Measurements from ENCODE around the gene PARP16. TPM values are rescaled to one million over a fixed set of nuclear protein-coding genes. Genes with fewer than 3 reads are reported as not detected.

Gene PARP16
- polyA plus RNA-seq, 2 of the 4 experiments (the other 2 are of a cell fraction), result 7.5 to 9.8 TPM

GRCh38 chr15:65304381-65305149 is 17.9 kb upstream of the PARP16 start, which contains the start of gene RNU5B-1:
Gene RNU5B-1 (plus strand): TSS chr15:65304677.
- Histone ChIP-seq H3K4me3 (peak within 1 kb of the TSS; percentile 56), H3K4me1 (peaks cover 23% of the 10 kb centered on the region), H3K27ac (peak within 1 kb of the TSS; percentile 85 to 91), H3K4me2 (peak within 1 kb of the TSS; percentile 88), H3K9me3 (no peaks in the 10 kb centered on the region)
- ChIA-PET CTCF (interaction anchor here (0.7 to 10.2 kb wide), 7 partner anchors 12 to 218 kb away, joined by 3 to 177 read pairs (median 4); partner anchors contain the start of genes CLPX and PARP16), POLR2A (interaction anchor here (0.5 to 2.8 kb wide), 42 partner anchors 8 to 568 kb away, joined by 3 to 103 read pairs (median 4); partner anchors contain the start of genes CLPX, HACD3, IGDCC3 and INTS14)
- peak; percentile 83 to 86 for ATAC-seq
- 2% methylated on average over 24 of the region's 24 CpGs for WGBS (ENCODE audit: missing lambda C conversion rate)
- DNase-seq (ENCODE audit: low read depth in 1 of 2, low spot score in 1 of 2), result peak; percentile 84 to 98
- FAIRE-seq, result peak; percentile 93
- TF ChIP-seq PHF8 (IDR thresholded peaks at IDR 0.05; ENCODE audit: borderline replicate concordance, low read depth) (no peak), MYC (IDR thresholded peaks at IDR 0.05; ENCODE audit: borderline replicate concordance, low read length) (peak; percentile 55; the same call in 1 of the 2 replicates), FOSL2 (IDR thresholded peaks at IDR 0.05) (no peak), FOSL2 (CRISPR knock-in tag; IDR thresholded peaks at IDR 0.05) (peak; percentile 84), MAFK (IDR thresholded peaks at IDR 0.05; ENCODE audit: partially characterized antibody) (no peak), HEYL (CRISPR knock-in tag; IDR thresholded peaks at IDR 0.05) (no peak; the same call in 1 of the 2 replicates), POLR2AphosphoS2 (conservative IDR thresholded peaks at IDR 0.05; ENCODE audit: low read length) (no peak), ELK1 (IDR thresholded peaks at IDR 0.05; ENCODE audit: low read depth, low read length) (no peak), CBX2 (IDR thresholded peaks at IDR 0.05; ENCODE audit: borderline replicate concordance, low read depth) (0 out of 2 replicates have a peak, but pooled peaks have one; percentile 40), RFX5 (IDR thresholded peaks at IDR 0.05) (peak; percentile 65; the same call in 1 of the 2 replicates), CBX8 (IDR thresholded peaks at IDR 0.05) (no peak), HOXB5 (CRISPR knock-in tag; IDR thresholded peaks at IDR 0.05) (no peak; the same call in none of the 2 replicates), RAD21 (conservative IDR thresholded peaks at IDR 0.05 in 1 of 2, IDR thresholded peaks at IDR 0.05 in 1 of 2) (0 out of 5 replicates have a peak, but pooled peaks of 1 of the 2 experiments have one; percentile 13), ZNF302 (CRISPR knock-in tag; IDR thresholded peaks at IDR 0.05) (no peak), CHD2 (IDR thresholded peaks at IDR 0.05; ENCODE audit: low read length, partially characterized antibody) (peak; percentile 69), EHF (CRISPR knock-in tag; IDR thresholded peaks at IDR 0.05) (peak; percentile 97; the same call in 1 of the 2 replicates), MAZ (IDR thresholded peaks at IDR 0.05; ENCODE audit: borderline replicate concordance, low read depth, low read length) (peak; percentile 91; the same call in 1 of the 2 replicates), SMC3 (IDR thresholded peaks at IDR 0.05) (peak; percentile 21; the same call in 1 of the 3 replicates), FOXS1 (CRISPR knock-in tag; IDR thresholded peaks at IDR 0.05) (peak; percentile 87; the same call in 1 of the 2 replicates), EP300 (IDR thresholded peaks at IDR 0.05) (peak in 1 of 2 experiments; percentile 44; a peak in 1 of 5 replicates), ZC3H11A (IDR thresholded peaks at IDR 0.05) (no peak), NPAS2 (CRISPR knock-in tag; IDR thresholded peaks at IDR 0.05; ENCODE audit: borderline replicate concordance) (no peak), ZSCAN20 (CRISPR knock-in tag; IDR thresholded peaks at IDR 0.05) (peak; percentile 45; the same call in 1 of the 2 replicates), NFE2L2 (conservative IDR thresholded peaks at IDR 0.05; ENCODE audit: low read length) (peak; percentile 2; the same call in 1 of the 2 replicates), MAX (IDR thresholded peaks at IDR 0.05) (peak; percentile 71), HDAC2 (IDR thresholded peaks at IDR 0.05) (no peak), KDM1A (IDR thresholded peaks at IDR 0.05; ENCODE audit: low read depth) (no peak), RCOR1 (IDR thresholded peaks at IDR 0.05; ENCODE audit: low read depth, low read length) (0 out of 2 replicates have a peak, but pooled peaks have one; percentile 24), FOSB (CRISPR knock-in tag; IDR thresholded peaks at IDR 0.05) (peak; percentile 100), NR3C1 (IDR thresholded peaks at IDR 0.05) (no peak), ESRRA (IDR thresholded peaks at IDR 0.05; ENCODE audit: borderline replicate concordance, low read length) (no peak), RARB (CRISPR knock-in tag; IDR thresholded peaks at IDR 0.05) (peak; percentile 99), GATA3 (IDR thresholded peaks at IDR 0.05; ENCODE audit: borderline replicate concordance) (peak; percentile 89; the same call in 1 of the 2 replicates), KDM5A (IDR thresholded peaks at IDR 0.05) (no peak), E2F6 (IDR thresholded peaks at IDR 0.05; ENCODE audit: borderline replicate concordance, low read depth) (peak; percentile 29; the same call in 1 of the 2 replicates), BHLHE40 (IDR thresholded peaks at IDR 0.05; ENCODE audit: low read depth, low read length) (no peak), RNF2 (IDR thresholded peaks at IDR 0.05; ENCODE audit: borderline replicate concordance, low read depth) (no peak), SREBF2 (IDR thresholded peaks at IDR 0.05) (peak; percentile 29; the same call in 1 of the 2 replicates), TP53 (CRISPR knock-in tag; IDR thresholded peaks at IDR 0.05) (peak; percentile 100)
- TF ChIP-seq, protein P1, sequence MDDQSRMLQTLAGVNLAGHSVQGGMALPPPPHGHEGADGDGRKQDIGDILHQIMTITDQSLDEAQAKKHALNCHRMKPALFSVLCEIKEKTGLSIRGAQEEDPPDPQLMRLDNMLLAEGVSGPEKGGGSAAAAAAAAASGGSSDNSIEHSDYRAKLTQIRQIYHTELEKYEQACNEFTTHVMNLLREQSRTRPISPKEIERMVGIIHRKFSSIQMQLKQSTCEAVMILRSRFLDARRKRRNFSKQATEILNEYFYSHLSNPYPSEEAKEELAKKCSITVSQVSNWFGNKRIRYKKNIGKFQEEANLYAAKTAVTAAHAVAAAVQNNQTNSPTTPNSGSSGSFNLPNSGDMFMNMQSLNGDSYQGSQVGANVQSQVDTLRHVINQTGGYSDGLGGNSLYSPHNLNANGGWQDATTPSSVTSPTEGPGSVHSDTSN (IDR thresholded peaks at IDR 0.05), result peak; percentile 91
